Transverse colon (tissue), 4 donors: ENCODE data around the gene MBOAT7. TPM values are rescaled to one million over a fixed set of nuclear protein-coding genes. Genes with fewer than 3 reads are reported as not detected.
"Not testable (repeated sequence)": the region's sequence is repeated elsewhere in the genome, so short reads cannot be mapped to it uniquely, and the experiment has no call there.

ENCODE experiments used
- DNase-seq: peaks from one replicate; pipeline ENCODE4 v3.0.0-alpha.2; 2019
- H3K27ac ChIP-seq, 4 donors: fragments of 200-600 bp; sonication (generic); 2 replicates each; pipeline ENCODE4 v1.5.1; 2016 to 2018; ENCODE audit warnings: inconsistent platforms in 4 of 4
- H3K27me3 ChIP-seq: fragments of 200-600 bp; sonication (generic); 2 replicates; pipeline ENCODE4 v1.5.1; 2017; ENCODE audit warnings: inconsistent platforms
- H3K36me3 ChIP-seq, 4 donors: fragments of 200-600 bp; sonication (generic); 2 replicates each; pipeline ENCODE4 v1.5.1; 2017 to 2019; ENCODE audit warnings: inconsistent platforms in 4 of 4
- H3K4me1 ChIP-seq, 4 donors: fragments of 200-600 bp; sonication (generic); 2 replicates each; pipeline ENCODE4 v1.5.1; 2017 to 2020; ENCODE audit warnings: inconsistent platforms in 4 of 4
- H3K4me3 ChIP-seq, 4 donors: fragments of 200-600 bp; sonication (generic); 1 replicate in 1 of 4; 2 replicates in 3 of 4; pipeline versions ENCODE4 v1.5.1 to v1.6.1; 2017 to 2019; ENCODE audit warnings: inconsistent platforms in 4 of 4
- H3K9me3 ChIP-seq, 2 donors: fragments of 200-600 bp; sonication (generic); 2 replicates each; pipeline ENCODE4 v1.5.1; 2017 to 2019; ENCODE audit warnings: inconsistent platforms in 2 of 2
- CTCF ChIP-seq, 5 experiments: fragments of 200-600 bp in 3 of 5; fragments of 450-650 bp in 2 of 5; sonication (generic) in 3 of 5; IDR thresholded peaks; 1 replicate in 2 of 5; 2 replicates in 3 of 5; pipeline ENCODE4 v1.5.1; 2016 to 2017; ENCODE audit warnings: antibody characterized with exemption in 5 of 5, inconsistent platforms in 3 of 5, mild to moderate bottlenecking in 2 of 5, moderate library complexity in 1 of 5
- EP300 ChIP-seq: sonication (generic); formaldehyde crosslinking; IDR thresholded peaks from one replicate; pipeline ENCODE4 v1.6.1; 2017; ENCODE audit warnings: antibody characterized with exemption, low read depth
- POLR2A ChIP-seq: fragments of 450-650 bp; IDR thresholded peaks from one replicate; pipeline ENCODE4 v1.6.1; 2016; ENCODE audit warnings: antibody characterized with exemption, mild to moderate bottlenecking, moderate library complexity
- POLR2AphosphoS5 ChIP-seq, 3 donors: sonication (generic); formaldehyde crosslinking; IDR thresholded peaks; one replicate each; pipeline ENCODE4 v1.6.1; 2016; ENCODE audit warnings: antibody characterized with exemption in 3 of 3
- WGBS, 2 donors: methylation state at CpG; one replicate each; pipeline ENCODE4 v1.1.5; 2018; ENCODE audit warnings: low coverage in 1 of 2; 5-methylcytosine and 5-hydroxymethylcytosine counted together
- in situ Hi-C, 4 donors: fragments of 200-750 bp; cut with MboI; loops; one replicate each; pipeline versions ENCODE4 v1.15.0 to v1.15.1; 2017; ENCODE audit warnings: low sequenced_read_pairs in 3 of 4, low pct_ligation_motif_present in 1 of 4, low pct_unique_long_range_greater_than_20kb in 1 of 4
- intact Hi-C: fragments of 100-400 bp; cut with DNase I; formaldehyde crosslinking; loops from one replicate; pipeline ENCODE4 v1.15.1; 2023; ENCODE audit warnings: low total_unique reads
- total RNA-seq, 4 donors: library from RNA; depleted of rRNA; stranded (reverse); fragments of >200 nt; gene quantifications; one replicate each; pipeline ENCODE4 v1.1.0, GENCODE V29; 2016

Gene MBOAT7
- total RNA-seq, 4 donors from 2014 or later = 180 to 249 (median 218) TPM

GRCh38 chr19:54207983-54208783, 18.8 kb upstream of the MBOAT7 start:
- Histone ChIP-seq H3K4me3 (no peak overlapping the region), H3K36me3 (peaks cover 0 to 44% (median 12%) of the 10 kb centered on the region in 4 donors), H3K27ac (peak overlapping the region; percentile 84 to 90 (median 84)), H3K27me3 (no peaks in the 10 kb centered on the region), H3K4me1 (peaks cover 34 to 82% (median 58%) of the 10 kb centered on the region in 4 donors), H3K9me3 (no peaks in the 10 kb centered on the region)
- 52 to 100% methylated on average over 1 to 15 of the region's 18 CpGs for WGBS, 2 donors
- intact Hi-C loops (no loop called here), in situ Hi-C loops (no loop called here)
- TF ChIP-seq POLR2A (peak; percentile 44), POLR2AphosphoS5 (IDR thresholded peaks at IDR 0.05) (peak; percentile 9 to 67 (median 60)), EP300 (peak; percentile 81), CTCF (IDR thresholded peaks at IDR 0.05) (no peak)
- DNase-seq = peak; percentile 72

GRCh38 chr19:54207676-54207982, 18.2 kb upstream of the MBOAT7 start:
- in situ Hi-C loops (no loop called here), intact Hi-C loops (no loop called here)
- DNase-seq = no peak
- Histone ChIP-seq H3K9me3 (no peaks in the 10 kb centered on the region), H3K4me1 (peaks cover 40 to 88% (median 64%) of the 10 kb centered on the region in 4 donors), H3K27me3 (no peaks in the 10 kb centered on the region), H3K27ac (peak overlapping the region; percentile 59 to 90 (median 80)), H3K36me3 (peaks cover 0 to 50% (median 12%) of the 10 kb centered on the region in 4 donors), H3K4me3 (no peak overlapping the region)
- TF ChIP-seq CTCF (IDR thresholded peaks at IDR 0.05) (no peak), POLR2AphosphoS5 (IDR thresholded peaks at IDR 0.05) (no peak), POLR2A (no peak), EP300 (no peak)
- WGBS, 2 donors = 47% methylated on average over 5 of the region's 5 CpGs; no CpG with 5 or more reads in 1 of the 2 donors

- H3K4me3 ChIP-seq, intact Hi-C loops, H3K9me3 ChIP-seq, DNase-seq, in situ Hi-C loops, H3K27me3 ChIP-seq: not testable (repeated sequence)
- WGBS, 2 donors = 0 to 61% methylated on average over 2 to 23 of the region's 23 CpGs
- Histone ChIP-seq H3K4me1 (peaks cover 44 to 92% (median 68%) of the 10 kb centered on the region in 4 donors), H3K27ac (peak overlapping the region; percentile 59 to 90 (median 80)), H3K36me3 (peaks cover 0 to 54% (median 12%) of the 10 kb centered on the region in 4 donors)
Measured at GRCh38 chr19:54207193-54207592, 17.8 kb upstream of the MBOAT7 start.

GRCh38 chr19:54206831-54207177, 17.4 kb upstream of the MBOAT7 start:
- in situ Hi-C loops = no loop called here
- H3K27ac ChIP-seq = peak overlapping the region; percentile 59 to 90 (median 80)
- peaks cover 0 to 58% (median 12%) of the 10 kb centered on the region in 4 donors for H3K36me3 ChIP-seq
- no peaks in the 10 kb centered on the region for H3K27me3 ChIP-seq
- peaks cover 48 to 96% (median 72%) of the 10 kb centered on the region in 4 donors for H3K4me1 ChIP-seq
- H3K4me3 ChIP-seq = no peak overlapping the region
- DNase-seq = no peak
- 66% methylated on average over 13 of the region's 13 CpGs; no CpG with 5 or more reads in 1 of the 2 donors for WGBS, 2 donors
- TF ChIP-seq POLR2AphosphoS5 (IDR thresholded peaks at IDR 0.05) (no peak), POLR2A (no peak), CTCF (IDR thresholded peaks at IDR 0.05) (no peak), EP300 (no peak)
- no peaks in the 10 kb centered on the region for H3K9me3 ChIP-seq
- intact Hi-C loops = no loop called here
